ENCODE measurements around the gene TMEM222.

TMEM222 gene

GRCh38 chr1:27298632-27299384, 23.2 kb upstream of the TMEM222 start:
- no peak for DNase-seq (ENCODE audit: low spot score in 2 of 2)
- Histone ChIP-seq H3K9me3 (no peaks in the 10 kb centered on the region), H3K36me3 (replicated peaks) (no peaks in the 10 kb centered on the region), H3K4me3 (no peak overlapping the region), H3K27me3 (ENCODE audit: low read depth) (no peaks in the 10 kb centered on the region), H3K4me1 (no peaks in the 10 kb centered on the region)
- in situ Hi-C loops (cut with MboI; ENCODE audit: low sequenced_read_pairs) = loop anchor here (10.0 kb wide), 1 partner anchor 264 kb away; no protein-coding TSS in a partner anchor

- H3K4me1 ChIP-seq = no peaks in the 10 kb centered on the region
- H3K27me3 ChIP-seq (ENCODE audit: low read depth) = no peaks in the 10 kb centered on the region
- no peak overlapping the region for H3K4me3 ChIP-seq
- H3K9me3 ChIP-seq = no peaks in the 10 kb centered on the region
- in situ Hi-C loops (cut with MboI; ENCODE audit: low sequenced_read_pairs) = loop anchor here (5.0 to 10.0 kb wide), 2 partner anchors 88 to 265 kb away; no protein-coding TSS in a partner anchor
- peak in 1 of 2 experiments; percentile 44 for DNase-seq (ENCODE audit: low spot score in 2 of 2)
- H3K36me3 ChIP-seq (replicated peaks) = no peaks in the 10 kb centered on the region
Measured at GRCh38 chr1:27299385-27300271, 22.3 kb upstream of the TMEM222 start.

GRCh38 chr1:27300341-27301051, 21.5 kb upstream of the TMEM222 start:
- Histone ChIP-seq H3K4me1 (no peaks in the 10 kb centered on the region), H3K4me3 (no peak overlapping the region), H3K9me3 (no peaks in the 10 kb centered on the region), H3K27me3 (ENCODE audit: low read depth) (no peaks in the 10 kb centered on the region), H3K36me3 (replicated peaks) (no peaks in the 10 kb centered on the region)
- peak; percentile 77 to 85 for DNase-seq (ENCODE audit: low spot score in 2 of 2)
- in situ Hi-C loops (cut with MboI; ENCODE audit: low sequenced_read_pairs) = loop anchor here (5.0 kb wide), 1 partner anchor 87 kb away; no protein-coding TSS in a partner anchor

GRCh38 chr1:27301052-27301422, 20.9 kb upstream of the TMEM222 start:
- Histone ChIP-seq H3K4me3 (no peak overlapping the region), H3K36me3 (replicated peaks) (no peaks in the 10 kb centered on the region), H3K27me3 (ENCODE audit: low read depth) (no peaks in the 10 kb centered on the region), H3K4me1 (no peaks in the 10 kb centered on the region), H3K9me3 (no peaks in the 10 kb centered on the region)
- no peak for DNase-seq (ENCODE audit: low spot score in 2 of 2)
- in situ Hi-C loops (cut with MboI; ENCODE audit: low sequenced_read_pairs) = loop anchor here (5.0 kb wide), 1 partner anchor 86 kb away; no protein-coding TSS in a partner anchor

- H3K4me1 ChIP-seq = no peaks in the 10 kb centered on the region
- no peak for DNase-seq (ENCODE audit: low spot score in 2 of 2)
- no peaks in the 10 kb centered on the region for H3K9me3 ChIP-seq
- no peak overlapping the region for H3K4me3 ChIP-seq
- H3K36me3 ChIP-seq (replicated peaks) = no peaks in the 10 kb centered on the region
- H3K27me3 ChIP-seq (ENCODE audit: low read depth) = no peaks in the 10 kb centered on the region
- in situ Hi-C loops (cut with MboI; ENCODE audit: low sequenced_read_pairs) = loop anchor here (5.0 kb wide), 1 partner anchor 86 kb away; no protein-coding TSS in a partner anchor
Measured at GRCh38 chr1:27301582-27302199, 20.3 kb upstream of the TMEM222 start.

- Histone ChIP-seq H3K4me3 (no peak overlapping the region), H3K4me1 (no peaks in the 10 kb centered on the region), H3K36me3 (replicated peaks) (no peaks in the 10 kb centered on the region), H3K9me3 (no peaks in the 10 kb centered on the region), H3K27me3 (ENCODE audit: low read depth) (no peaks in the 10 kb centered on the region)
- DNase-seq (ENCODE audit: low spot score in 2 of 2) = no peak
- in situ Hi-C loops (cut with MboI; ENCODE audit: low sequenced_read_pairs) = loop anchor here (5.0 kb wide), 1 partner anchor 85 kb away; no protein-coding TSS in a partner anchor
Measured at GRCh38 chr1:27302612-27303011, 19.4 kb upstream of the TMEM222 start.

- Histone ChIP-seq H3K4me1 (no peaks in the 10 kb centered on the region), H3K4me3 (no peak overlapping the region), H3K36me3 (replicated peaks) (no peaks in the 10 kb centered on the region), H3K9me3 (no peaks in the 10 kb centered on the region), H3K27me3 (ENCODE audit: low read depth) (no peaks in the 10 kb centered on the region)
- no peak for DNase-seq (ENCODE audit: low spot score in 2 of 2)
- in situ Hi-C loops (cut with MboI; ENCODE audit: low sequenced_read_pairs) = loop anchor here (5.0 kb wide), 1 partner anchor 84 kb away; no protein-coding TSS in a partner anchor
Measured at GRCh38 chr1:27303509-27303908, 18.5 kb upstream of the TMEM222 start.

- no peak for DNase-seq (ENCODE audit: low spot score in 2 of 2)
- in situ Hi-C loops (cut with MboI; ENCODE audit: low sequenced_read_pairs) = no loop called here
- H3K4me3 ChIP-seq = no peak overlapping the region
- no peaks in the 10 kb centered on the region for H3K4me1 ChIP-seq
- H3K9me3 ChIP-seq = no peaks in the 10 kb centered on the region
- no peaks in the 10 kb centered on the region for H3K36me3 ChIP-seq (replicated peaks)
- no peaks in the 10 kb centered on the region for H3K27me3 ChIP-seq (ENCODE audit: low read depth)
Measured at GRCh38 chr1:27306071-27306470, 15.9 kb upstream of the TMEM222 start.

- no peak for DNase-seq (ENCODE audit: low spot score in 2 of 2)
- Histone ChIP-seq H3K9me3 (no peaks in the 10 kb centered on the region), H3K4me1 (no peaks in the 10 kb centered on the region), H3K36me3 (replicated peaks) (no peaks in the 10 kb centered on the region), H3K4me3 (no peak overlapping the region), H3K27me3 (ENCODE audit: low read depth) (no peaks in the 10 kb centered on the region)
- in situ Hi-C loops (cut with MboI; ENCODE audit: low sequenced_read_pairs) = no loop called here
Measured at GRCh38 chr1:27306892-27307761, 14.8 kb upstream of the TMEM222 start.

GRCh38 chr1:27307874-27308598, 13.9 kb upstream of the TMEM222 start:
- no peak overlapping the region for H3K4me3 ChIP-seq
- in situ Hi-C loops (cut with MboI; ENCODE audit: low sequenced_read_pairs) = no loop called here
- DNase-seq (ENCODE audit: low spot score in 2 of 2) = no peak

GRCh38 chr1:27314169-27314568, 7.8 kb upstream of the TMEM222 start:
- H3K27me3 ChIP-seq (ENCODE audit: low read depth) = 0 out of 2 replicates have a peak, but pooled peaks cover 2% of the 10 kb centered on the region
- H3K36me3 ChIP-seq (replicated peaks) = no peaks in the 10 kb centered on the region
- no peaks in the 10 kb centered on the region for H3K9me3 ChIP-seq
- H3K4me3 ChIP-seq = no peak overlapping the region
- no peak for DNase-seq (ENCODE audit: low spot score in 2 of 2)
- no peaks in the 10 kb centered on the region for H3K4me1 ChIP-seq
- in situ Hi-C loops (cut with MboI; ENCODE audit: low sequenced_read_pairs) = no loop called here

More at GRCh38 chr1:27307874-27308598, 13.9 kb upstream of the TMEM222 start:
- no peaks in the 10 kb centered on the region for H3K9me3 ChIP-seq
- no peaks in the 10 kb centered on the region for H3K36me3 ChIP-seq (replicated peaks)
- no peaks in the 10 kb centered on the region for H3K27me3 ChIP-seq (ENCODE audit: low read depth)
- no peaks in the 10 kb centered on the region for H3K4me1 ChIP-seq

GRCh38 chr1:27314737-27315136, 7.2 kb upstream of the TMEM222 start:
- Histone ChIP-seq H3K4me1 (no peaks in the 10 kb centered on the region), H3K4me3 (no peak overlapping the region), H3K36me3 (replicated peaks) (no peaks in the 10 kb centered on the region), H3K27me3 (ENCODE audit: low read depth) (0 out of 2 replicates have a peak, but pooled peaks cover 2% of the 10 kb centered on the region), H3K9me3 (no peaks in the 10 kb centered on the region)
- DNase-seq (ENCODE audit: low spot score in 2 of 2) = no peak
- in situ Hi-C loops (cut with MboI; ENCODE audit: low sequenced_read_pairs) = no loop called here
